ENCODE data around the gene SLC17A9.

Gene SLC17A9

GRCh38 chr20:63006540-63007359 is 54.2 kb downstream of the SLC17A9 start, which contains the start of gene BHLHE23:
Gene BHLHE23, minus strand, starts transcription at chr20:63006964. Its CDS starts 190 bp downstream, at chr20:63006774.
- DNase-seq = no peak

- no peak for DNase-seq
Observed at GRCh38 chr20:63007360-63007645, 54.8 kb downstream of the SLC17A9 start.

GRCh38 chr20:63007646-63008488 is 55.4 kb downstream of the SLC17A9 start:
- DNase-seq = no peak

GRCh38 chr20:63008541-63009044 is 56.1 kb downstream of the SLC17A9 start:
- DNase-seq = no peak

GRCh38 chr20:63009045-63009961 is 56.8 kb downstream of the SLC17A9 start:
- DNase-seq = peak; percentile 73

- no peak for DNase-seq
Observed at GRCh38 chr20:63009988-63010769, 57.7 kb downstream of the SLC17A9 start.

- no peak for DNase-seq
Observed at GRCh38 chr20:63011798-63012197, 59.3 kb downstream of the SLC17A9 start.

GRCh38 chr20:63013207-63013606 is 60.7 kb downstream of the SLC17A9 start:
- no peak for DNase-seq

GRCh38 chr20:63014287-63014686 is 61.8 kb downstream of the SLC17A9 start:
- no peak for DNase-seq

- DNase-seq = no peak
Observed at GRCh38 chr20:63014710-63015109, 62.2 kb downstream of the SLC17A9 start.

- DNase-seq = no peak
Observed at GRCh38 chr20:63015147-63015661, 62.7 kb downstream of the SLC17A9 start.

- DNase-seq = no peak
Observed at GRCh38 chr20:63015662-63016361, 63.3 kb downstream of the SLC17A9 start.

GRCh38 chr20:63016514-63017075 is 64.1 kb downstream of the SLC17A9 start:
- DNase-seq = no peak

GRCh38 chr20:63017076-63017825 is 64.7 kb downstream of the SLC17A9 start:
- DNase-seq = no peak

- DNase-seq = no peak
Observed at GRCh38 chr20:63017826-63018411, 65.4 kb downstream of the SLC17A9 start.

Data from KG1 (cell line).